22Rv1 (cell line): Measurements from ENCODE around the gene ABCD1.

ENCODE experiments used
- ZFX ChIP-seq: fragments of 450-650 bp; IDR thresholded peaks from 2 replicates; pipeline ENCODE4 v1.6.1; 2017; ENCODE audit warnings: antibody characterized with exemption, borderline replicate concordance
- TF ChIP-seq, protein P1 (sequence below): fragments of 450-650 bp; IDR thresholded peaks from 2 replicates; pipeline ENCODE4 v1.5.1; 2017; ENCODE audit warnings: mild to moderate bottlenecking

GRCh38 chrX:153762626-153763173 lies 38.0 kb downstream of the ABCD1 start:
- TF ChIP-seq, protein P1, sequence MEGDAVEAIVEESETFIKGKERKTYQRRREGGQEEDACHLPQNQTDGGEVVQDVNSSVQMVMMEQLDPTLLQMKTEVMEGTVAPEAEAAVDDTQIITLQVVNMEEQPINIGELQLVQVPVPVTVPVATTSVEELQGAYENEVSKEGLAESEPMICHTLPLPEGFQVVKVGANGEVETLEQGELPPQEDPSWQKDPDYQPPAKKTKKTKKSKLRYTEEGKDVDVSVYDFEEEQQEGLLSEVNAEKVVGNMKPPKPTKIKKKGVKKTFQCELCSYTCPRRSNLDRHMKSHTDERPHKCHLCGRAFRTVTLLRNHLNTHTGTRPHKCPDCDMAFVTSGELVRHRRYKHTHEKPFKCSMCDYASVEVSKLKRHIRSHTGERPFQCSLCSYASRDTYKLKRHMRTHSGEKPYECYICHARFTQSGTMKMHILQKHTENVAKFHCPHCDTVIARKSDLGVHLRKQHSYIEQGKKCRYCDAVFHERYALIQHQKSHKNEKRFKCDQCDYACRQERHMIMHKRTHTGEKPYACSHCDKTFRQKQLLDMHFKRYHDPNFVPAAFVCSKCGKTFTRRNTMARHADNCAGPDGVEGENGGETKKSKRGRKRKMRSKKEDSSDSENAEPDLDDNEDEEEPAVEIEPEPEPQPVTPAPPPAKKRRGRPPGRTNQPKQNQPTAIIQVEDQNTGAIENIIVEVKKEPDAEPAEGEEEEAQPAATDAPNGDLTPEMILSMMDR = no peak
- TF ChIP-seq ZFX = no peak
